Mammary epithelial cell (primary cell): ENCODE data around the gene QRICH1.

Experiments
- CTCF ChIP-seq, 2 donors: IDR thresholded peaks in 1 of 2; conservative IDR thresholded peaks in 1 of 2; 2 replicates each; pipeline ENCODE4 v1.5.1; 2011 to 2012; ENCODE audit warnings: inconsistent platforms in 2 of 2, low read length in 2 of 2, mild to moderate bottlenecking in 2 of 2, control low read depth in 1 of 2, low read depth in 1 of 2; ENCODE audit not compliant: insufficient read depth in 1 of 2; ENCODE audit errors: extremely low read depth in 1 of 2
- EZH2 ChIP-seq: IDR thresholded peaks from 2 replicates; pipeline ENCODE4 v1.6.1; 2012; ENCODE audit warnings: low read length, inconsistent platforms, borderline replicate concordance

GRCh38 chr3:49004352-49005302, 89.2 kb downstream of the QRICH1 start:
- TF ChIP-seq CTCF (conservative IDR thresholded peaks at IDR 0.05 in 1 of 2, IDR thresholded peaks at IDR 0.05 in 1 of 2; ENCODE audit: extremely low read depth in 1 of 2, insufficient read depth in 1 of 2, low read depth in 1 of 2, low read length in 2 of 2) = no peak
- TF ChIP-seq EZH2 = no peak
